Measurements from ENCODE around the gene FOXL3.

DNA sequence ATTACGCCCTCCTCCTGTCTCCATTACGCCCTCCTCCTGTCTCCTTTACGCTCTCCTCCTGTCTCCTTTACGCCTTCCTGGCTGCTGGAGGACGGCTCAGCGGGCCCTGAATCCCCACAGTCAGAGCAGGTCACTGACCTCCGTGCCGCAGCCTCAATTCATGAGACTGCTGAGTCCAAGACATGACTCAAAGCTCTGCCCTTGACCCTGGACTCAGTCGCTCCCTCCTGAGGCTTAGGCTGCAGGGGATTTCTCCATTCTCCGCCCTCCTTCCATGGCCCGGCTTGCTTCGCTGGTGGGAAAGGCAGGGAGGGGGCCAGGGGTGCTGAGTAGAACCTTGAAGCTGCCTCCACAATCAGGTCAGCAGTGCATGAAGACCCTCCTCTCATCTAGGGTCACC, 21.0 kb upstream of the FOXL3 start:
- TF ChIP-seq POLR2A (IDR thresholded peaks at IDR 0.05; ENCODE audit: low read depth), result no peak
- TF ChIP-seq, protein P1, sequence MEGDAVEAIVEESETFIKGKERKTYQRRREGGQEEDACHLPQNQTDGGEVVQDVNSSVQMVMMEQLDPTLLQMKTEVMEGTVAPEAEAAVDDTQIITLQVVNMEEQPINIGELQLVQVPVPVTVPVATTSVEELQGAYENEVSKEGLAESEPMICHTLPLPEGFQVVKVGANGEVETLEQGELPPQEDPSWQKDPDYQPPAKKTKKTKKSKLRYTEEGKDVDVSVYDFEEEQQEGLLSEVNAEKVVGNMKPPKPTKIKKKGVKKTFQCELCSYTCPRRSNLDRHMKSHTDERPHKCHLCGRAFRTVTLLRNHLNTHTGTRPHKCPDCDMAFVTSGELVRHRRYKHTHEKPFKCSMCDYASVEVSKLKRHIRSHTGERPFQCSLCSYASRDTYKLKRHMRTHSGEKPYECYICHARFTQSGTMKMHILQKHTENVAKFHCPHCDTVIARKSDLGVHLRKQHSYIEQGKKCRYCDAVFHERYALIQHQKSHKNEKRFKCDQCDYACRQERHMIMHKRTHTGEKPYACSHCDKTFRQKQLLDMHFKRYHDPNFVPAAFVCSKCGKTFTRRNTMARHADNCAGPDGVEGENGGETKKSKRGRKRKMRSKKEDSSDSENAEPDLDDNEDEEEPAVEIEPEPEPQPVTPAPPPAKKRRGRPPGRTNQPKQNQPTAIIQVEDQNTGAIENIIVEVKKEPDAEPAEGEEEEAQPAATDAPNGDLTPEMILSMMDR (IDR thresholded peaks at IDR 0.05), result no peak
- TF ChIP-seq POLR2AphosphoS5 (IDR thresholded peaks at IDR 0.05), result no peak
